GM23338 (cell line): Measurements from ENCODE around the gene FYCO1. TPM values are rescaled to one million over a fixed set of nuclear protein-coding genes. Genes with fewer than 3 reads are reported as not detected.

Experiments used
- ATAC-seq: fragments of 200-7000 bp; cut with Tn5 transposase; 3 replicates; pipeline ENCODE4 v1.9.1; 2020
- DNase-seq: peaks from one replicate; pipeline ENCODE4 v3.0.0-alpha.2; 2015; ENCODE audit warnings: low spot score
- H2AFZ ChIP-seq: fragments of 200-600 bp; sonication (generic); 2 replicates; pipeline ENCODE4 v1.8.0; 2016; ENCODE audit warnings: antibody characterized with exemption, mild to moderate bottlenecking, moderate library complexity
- H3F3A ChIP-seq: fragments of 200-600 bp; sonication (generic); replicated peaks from 2 replicates; pipeline ENCODE4 v1.8.0; 2017; ENCODE audit warnings: antibody characterized with exemption, mixed run types, low read depth
- H3K27ac ChIP-seq: fragments of 200-600 bp; sonication (generic); 2 replicates; pipeline ENCODE4 v1.6.1; 2016; ENCODE audit warnings: low read depth
- H3K27me3 ChIP-seq: fragments of 200-600 bp; sonication (generic); 2 replicates; pipeline ENCODE4 v1.8.0; 2016; ENCODE audit warnings: mild to moderate bottlenecking, mixed run types, moderate library complexity; ENCODE audit not compliant: insufficient read depth
- H3K36me3 ChIP-seq: fragments of 200-600 bp; sonication (generic); 2 replicates; pipeline ENCODE4 v1.8.0; 2016; ENCODE audit warnings: mild to moderate bottlenecking; ENCODE audit not compliant: insufficient read depth
- H3K4me1 ChIP-seq: fragments of 200-600 bp; sonication (generic); 2 replicates; pipeline ENCODE4 v1.8.0; 2016; ENCODE audit warnings: mild to moderate bottlenecking, moderate library complexity; ENCODE audit not compliant: insufficient read depth
- H3K4me2 ChIP-seq: fragments of 200-600 bp; sonication (generic); 2 replicates; pipeline ENCODE4 v1.7.1; 2017; ENCODE audit warnings: mixed run types
- H3K4me3 ChIP-seq: fragments of 200-600 bp; sonication (generic); 2 replicates; pipeline ENCODE4 v1.6.1; 2016; ENCODE audit warnings: mixed run types
- H3K79me2 ChIP-seq: fragments of 200-600 bp; sonication (generic); replicated peaks from 2 replicates; pipeline ENCODE4 v1.8.0; 2017; ENCODE audit warnings: mild to moderate bottlenecking; ENCODE audit not compliant: insufficient read depth
- H3K9me2 ChIP-seq: fragments of 200-600 bp; sonication (generic); 2 replicates; pipeline ENCODE4 v1.8.0; 2017; ENCODE audit not compliant: insufficient read depth
- H4K20me1 ChIP-seq: fragments of 200-600 bp; sonication (generic); replicated peaks from 2 replicates; pipeline ENCODE4 v1.8.0; 2017; ENCODE audit warnings: mild to moderate bottlenecking; ENCODE audit not compliant: insufficient read depth
- H3K27ac Mint-ChIP-seq: 2 replicates; pipeline ENCODE4 v1.8.0; 2020; ENCODE audit warnings: inconsistent platforms, mild to moderate bottlenecking, moderate library complexity, mixed read lengths
- H3K27me3 Mint-ChIP-seq: 3 replicates; pipeline ENCODE4 v1.8.0; 2022; ENCODE audit warnings: low read depth, mild to moderate bottlenecking, moderate library complexity, mixed read lengths, inconsistent platforms; ENCODE audit not compliant: insufficient read depth, poor library complexity
- H3K36me3 Mint-ChIP-seq: 3 replicates; pipeline ENCODE4 v1.8.0; 2021; ENCODE audit warnings: low read depth, mild to moderate bottlenecking, inconsistent platforms, moderate library complexity, mixed read lengths
- H3K4me1 Mint-ChIP-seq: 3 replicates; pipeline ENCODE4 v1.8.0; 2020; ENCODE audit warnings: mild to moderate bottlenecking, inconsistent platforms, mixed read lengths
- H3K4me3 Mint-ChIP-seq: 3 replicates; pipeline ENCODE4 v1.8.0; 2021; ENCODE audit warnings: moderate library complexity, mild to moderate bottlenecking, inconsistent platforms, mixed read lengths
- H3K9me3 Mint-ChIP-seq: 3 replicates; pipeline ENCODE4 v1.8.0; 2020; ENCODE audit warnings: moderate library complexity, mild to moderate bottlenecking, inconsistent platforms, mixed read lengths
- CREB1 ChIP-seq: fragments of 250-450 bp; sonication (Bioruptor Pico); IDR thresholded peaks from 2 replicates; pipeline ENCODE4 v1.5.0; 2020; ENCODE audit warnings: low read depth, mild to moderate bottlenecking, moderate library complexity
- CTCF ChIP-seq, 2 experiments: fragments of 200-600 bp in 1 of 2; sonication (generic) in 1 of 2; conservative IDR thresholded peaks; 2 replicates each; pipeline versions ENCODE4 v1.5.1 to v1.6.1; 2016 to 2017; ENCODE audit warnings: antibody characterized with exemption in 2 of 2, low read depth in 2 of 2, mild to moderate bottlenecking in 2 of 2, moderate library complexity in 1 of 2
- ETS1 ChIP-seq: IDR thresholded peaks from 2 replicates; pipeline ENCODE4 v1.6.1; 2016; ENCODE audit warnings: antibody characterized with exemption
- EZH2 ChIP-seq: fragments of 200-600 bp; sonication (generic); IDR thresholded peaks from one replicate; pipeline ENCODE4 v1.8.0; 2017; ENCODE audit warnings: antibody characterized with exemption, mild to moderate bottlenecking, low read depth; ENCODE audit not compliant: unreplicated experiment
- EZH2phosphoT487 ChIP-seq: fragments of 200-600 bp; sonication (generic); IDR thresholded peaks from one replicate; pipeline ENCODE4 v1.8.1; 2018; ENCODE audit warnings: antibody characterized with exemption; ENCODE audit not compliant: unreplicated experiment
- JUNB ChIP-seq: IDR thresholded peaks from one replicate; pipeline ENCODE4 v1.6.1; 2016; ENCODE audit warnings: antibody characterized with exemption; ENCODE audit not compliant: unreplicated experiment
- NANOG ChIP-seq: IDR thresholded peaks from 2 replicates; pipeline ENCODE4 v1.6.1; 2016; ENCODE audit warnings: antibody characterized with exemption, borderline replicate concordance
- POLR2AphosphoS5 ChIP-seq: IDR thresholded peaks from 2 replicates; pipeline ENCODE4 v1.6.1; 2016; ENCODE audit warnings: antibody characterized with exemption, low read depth
- STAT1 ChIP-seq: IDR thresholded peaks from one replicate; pipeline ENCODE4 v1.6.1; 2016; ENCODE audit warnings: antibody characterized with exemption; ENCODE audit not compliant: unreplicated experiment
- ZNF114 ChIP-seq: fragments of 250-450 bp; sonication (Bioruptor Pico); IDR thresholded peaks from 2 replicates; pipeline ENCODE4 v1.5.0; 2020; ENCODE audit warnings: mild to moderate bottlenecking, moderate library complexity
- polyA plus RNA-seq: library from polyadenylated mRNA; unstranded; fragments of >200 nt; fragmentation: Nextera tagmentation; extraction: Ambion mirVana; gene quantifications from 2 replicates; pipeline ENCODE4 v1.2.1, GENCODE V29; 2016
- total RNA-seq: library from RNA; depleted of rRNA; stranded (reverse); fragments of >200 nt; shearing (Covaris generic); gene quantifications from 2 replicates; pipeline ENCODE4 v1.2.3, GENCODE V29; 2014
- TF ChIP-seq, protein P1 (sequence below): IDR thresholded peaks from one replicate; pipeline ENCODE4 v1.6.1; 2018; ENCODE audit warnings: antibody characterized with exemption; ENCODE audit not compliant: unreplicated experiment

Gene FYCO1
- total and polyA plus RNA-seq, 2 experiments from 2014 or later: 4.5 to 17.2 TPM

DNA sequence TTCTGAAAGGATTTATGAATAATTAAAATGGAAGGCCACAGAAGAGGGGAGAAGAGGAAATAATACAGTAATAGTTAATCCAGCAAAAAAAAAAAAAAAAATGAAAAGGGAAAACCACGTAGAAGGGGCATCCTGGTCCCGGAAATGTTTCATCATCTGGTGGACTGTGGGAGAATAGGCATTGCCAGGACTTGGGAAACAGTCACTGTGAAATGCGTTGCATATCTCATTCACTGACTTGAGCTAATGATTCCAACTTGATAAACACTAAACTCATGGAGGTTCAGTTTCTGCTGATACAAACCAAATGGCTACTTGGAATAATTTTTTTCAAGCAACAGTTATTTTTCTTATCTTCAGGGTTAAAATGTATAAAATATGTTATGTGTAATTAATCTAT, 28.5 kb upstream of the FYCO1 start (continued):
- no peak for TF ChIP-seq ETS1
- no peak for TF ChIP-seq JUNB
- no peak for TF ChIP-seq NANOG

DNA sequence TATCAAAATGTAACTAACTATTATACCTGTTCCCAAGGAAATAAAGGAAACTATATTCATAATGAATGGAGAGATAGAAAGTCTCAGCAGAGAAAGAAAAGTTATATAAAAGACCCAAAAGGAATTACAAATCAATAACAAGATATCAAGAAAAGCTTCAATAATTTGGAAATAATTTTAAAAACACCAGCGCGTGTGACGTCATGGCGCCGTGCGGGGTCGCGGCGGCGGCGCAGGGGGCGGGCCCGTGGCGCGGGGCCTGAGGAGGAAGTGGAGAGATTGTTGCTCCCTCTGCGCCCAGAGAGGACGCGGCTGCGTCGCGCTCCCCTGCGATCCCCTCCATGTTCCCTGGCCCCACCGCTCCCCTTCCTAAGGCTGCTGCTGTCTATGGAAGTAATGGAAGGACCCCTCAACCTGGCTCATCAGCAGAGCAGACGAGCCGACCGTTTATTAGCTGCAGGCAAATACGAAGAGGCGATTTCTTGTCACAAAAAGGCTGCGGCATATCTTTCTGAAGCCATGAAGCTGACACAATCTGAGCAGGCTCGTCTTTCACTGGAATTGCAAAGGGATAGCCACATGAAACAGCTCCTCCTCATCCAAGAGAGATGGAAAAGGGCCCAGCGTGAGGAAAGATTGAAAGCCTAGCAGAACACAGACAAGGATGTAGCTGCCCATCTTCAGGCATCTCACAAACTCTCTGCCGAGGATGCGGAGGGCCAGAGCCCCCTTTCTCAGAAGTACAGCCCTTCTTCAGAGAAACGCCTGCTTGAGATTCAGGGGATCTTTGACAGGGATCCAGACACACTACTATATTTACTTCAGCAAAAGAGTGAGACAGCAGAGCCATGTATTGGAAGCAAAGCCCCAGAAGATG, 27.5 kb upstream of the FYCO1 start:
- H3K27ac ChIP-seq: no peak overlapping the region
- H3K27me3 ChIP-seq: no peaks in the 10 kb centered on the region
- H3K4me3 Mint-ChIP-seq: no peak overlapping the region
- no peaks in the 10 kb centered on the region for H3F3A ChIP-seq
- 0 out of 2 replicates have a peak, but pooled peaks cover 4% of the 10 kb centered on the region for H3K36me3 ChIP-seq
- ATAC-seq (no peak), DNase-seq (no peak)
- H3K9me3 Mint-ChIP-seq: peaks cover 19% of the 10 kb centered on the region
- H2AFZ ChIP-seq: peak overlapping the region; percentile 59; the same call in 1 of the 2 replicates
- H3K4me1 Mint-ChIP-seq: no peaks in the 10 kb centered on the region
- H3K27ac Mint-ChIP-seq: peak overlapping the region; percentile 58; the same call in 1 of the 2 replicates
- H4K20me1 ChIP-seq: no peaks in the 10 kb centered on the region
- H3K4me3 ChIP-seq: no peak overlapping the region
- H3K4me2 ChIP-seq: no peak overlapping the region
- no peaks in the 10 kb centered on the region for H3K79me2 ChIP-seq
- peaks cover 7% of the 10 kb centered on the region; the same call in 2 of the 3 replicates for H3K36me3 Mint-ChIP-seq
- 0 out of 2 replicates have a peak, but pooled peaks cover 7% of the 10 kb centered on the region for H3K9me2 ChIP-seq
- H3K4me1 ChIP-seq: no peaks in the 10 kb centered on the region
- H3K27me3 Mint-ChIP-seq: peaks cover 9% of the 10 kb centered on the region
- TF ChIP-seq, protein P1, sequence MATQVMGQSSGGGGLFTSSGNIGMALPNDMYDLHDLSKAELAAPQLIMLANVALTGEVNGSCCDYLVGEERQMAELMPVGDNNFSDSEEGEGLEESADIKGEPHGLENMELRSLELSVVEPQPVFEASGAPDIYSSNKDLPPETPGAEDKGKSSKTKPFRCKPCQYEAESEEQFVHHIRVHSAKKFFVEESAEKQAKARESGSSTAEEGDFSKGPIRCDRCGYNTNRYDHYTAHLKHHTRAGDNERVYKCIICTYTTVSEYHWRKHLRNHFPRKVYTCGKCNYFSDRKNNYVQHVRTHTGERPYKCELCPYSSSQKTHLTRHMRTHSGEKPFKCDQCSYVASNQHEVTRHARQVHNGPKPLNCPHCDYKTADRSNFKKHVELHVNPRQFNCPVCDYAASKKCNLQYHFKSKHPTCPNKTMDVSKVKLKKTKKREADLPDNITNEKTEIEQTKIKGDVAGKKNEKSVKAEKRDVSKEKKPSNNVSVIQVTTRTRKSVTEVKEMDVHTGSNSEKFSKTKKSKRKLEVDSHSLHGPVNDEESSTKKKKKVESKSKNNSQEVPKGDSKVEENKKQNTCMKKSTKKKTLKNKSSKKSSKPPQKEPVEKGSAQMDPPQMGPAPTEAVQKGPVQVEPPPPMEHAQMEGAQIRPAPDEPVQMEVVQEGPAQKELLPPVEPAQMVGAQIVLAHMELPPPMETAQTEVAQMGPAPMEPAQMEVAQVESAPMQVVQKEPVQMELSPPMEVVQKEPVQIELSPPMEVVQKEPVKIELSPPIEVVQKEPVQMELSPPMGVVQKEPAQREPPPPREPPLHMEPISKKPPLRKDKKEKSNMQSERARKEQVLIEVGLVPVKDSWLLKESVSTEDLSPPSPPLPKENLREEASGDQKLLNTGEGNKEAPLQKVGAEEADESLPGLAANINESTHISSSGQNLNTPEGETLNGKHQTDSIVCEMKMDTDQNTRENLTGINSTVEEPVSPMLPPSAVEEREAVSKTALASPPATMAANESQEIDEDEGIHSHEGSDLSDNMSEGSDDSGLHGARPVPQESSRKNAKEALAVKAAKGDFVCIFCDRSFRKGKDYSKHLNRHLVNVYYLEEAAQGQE: no peak
- TF ChIP-seq EZH2 (no peak), EZH2phosphoT487 (no peak), NANOG (no peak), JUNB (no peak), ETS1 (no peak), CTCF (conservative IDR thresholded peaks at IDR 0.05; ENCODE audit: low read depth in 2 of 2) (no peak), POLR2AphosphoS5 (no peak), STAT1 (no peak), ZNF114 (no peak), CREB1 (CRISPR knock-in tag) (no peak)
